Testis (tissue), 3 donors: Measurements from ENCODE around the gene STUM. TPM values are rescaled to one million over a fixed set of nuclear protein-coding genes. Genes with fewer than 3 reads are reported as not detected.

Source experiments
- DNase-seq: peaks from one replicate; pipeline ENCODE4 v3.0.0-alpha.2; 2019
- H3K27ac ChIP-seq, 2 donors: fragments of 200-600 bp; sonication (generic); one replicate each; pipeline ENCODE4 v1.5.1; 2019
- H3K27me3 ChIP-seq: fragments of 200-600 bp; sonication (generic); one replicate; pipeline ENCODE4 v1.5.1; 2019
- H3K36me3 ChIP-seq: fragments of 200-600 bp; sonication (generic); one replicate; pipeline ENCODE4 v1.5.1; 2017; ENCODE audit warnings: low read depth; ENCODE audit errors: missing control alignments
- H3K4me1 ChIP-seq: fragments of 200-600 bp; sonication (generic); one replicate; pipeline ENCODE4 v1.5.1; 2019
- H3K4me3 ChIP-seq, 2 donors: fragments of 200-600 bp; sonication (generic); one replicate each; pipeline ENCODE4 v1.5.1; 2017 to 2019
- H3K9me3 ChIP-seq: fragments of 200-600 bp; sonication (generic); one replicate; pipeline ENCODE4 v1.5.1; 2017
- POLR2A ChIP-seq: fragments of 450-650 bp; IDR thresholded peaks from one replicate; pipeline ENCODE4 v1.6.1; 2017; ENCODE audit warnings: antibody characterized with exemption, mild to moderate bottlenecking, moderate library complexity
- WGBS, 2 donors: methylation state at CpG; one replicate each; pipeline ENCODE4 v1.1.5; 2018; 5-methylcytosine and 5-hydroxymethylcytosine counted together
- intact Hi-C: fragments of 100-400 bp; cut with DNase I; formaldehyde crosslinking; loops from one replicate; pipeline ENCODE4 v1.15.1; 2023; ENCODE audit warnings: low total_unique reads
- polyA plus RNA-seq: library from polyadenylated mRNA; stranded (reverse); fragments of 350-450 nt; fragmentation: Illumina TruSeq; extraction: RNeasy Lipid Tissue Mini Kit (QIAGEN cat#74804); gene quantifications from one replicate; pipeline ENCODE4 v1.2.3, GENCODE V29; 2014; ENCODE audit warnings: low read depth, low replicate concordance; ENCODE audit not compliant: insufficient read depth
- total RNA-seq, 2 donors: library from RNA; depleted of rRNA; stranded (reverse); fragments of >200 nt; gene quantifications; one replicate each; pipeline ENCODE4 v1.2.3, GENCODE V29; 2016
- TF ChIP-seq, protein P1 (sequence below), 3 experiments: fragments of 450-650 bp in 2 of 3; fragments of 200-600 bp in 1 of 3; sonication (generic) in 1 of 3; IDR thresholded peaks; one replicate each; pipeline ENCODE4 v1.5.1; 2016 to 2019; ENCODE audit warnings: antibody characterized with exemption in 3 of 3, mild to moderate bottlenecking in 2 of 3, moderate library complexity in 1 of 3

Gene STUM
- total and polyA plus RNA-seq, 3 donors from 2014 or later = 2.5 to 4.5 (median 3.7) TPM

DNA sequence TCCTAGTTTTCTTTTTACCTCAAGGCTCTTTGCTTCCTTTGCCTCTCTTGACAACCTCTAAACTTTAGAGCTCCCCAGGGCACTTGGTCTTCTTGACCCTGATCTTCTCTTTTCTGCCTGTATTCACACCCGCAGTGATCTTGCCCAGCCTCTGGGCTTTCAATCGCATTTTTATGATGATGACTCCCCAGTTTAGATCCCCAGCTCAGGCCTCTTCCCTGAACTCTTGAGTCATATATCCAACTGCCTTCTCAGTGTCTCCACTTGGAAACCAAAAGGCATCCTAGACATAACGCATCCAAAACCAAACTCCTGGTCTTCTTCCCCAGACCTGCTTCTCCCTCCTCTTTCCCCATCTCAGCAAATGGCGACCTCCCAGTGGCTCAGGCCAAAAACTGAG, 6.5 kb downstream of the STUM start:
- 93 to 97% methylated on average over 4 of the region's 4 CpGs for WGBS, 2 donors
- no peak for TF ChIP-seq POLR2A
- TF ChIP-seq, protein P1, sequence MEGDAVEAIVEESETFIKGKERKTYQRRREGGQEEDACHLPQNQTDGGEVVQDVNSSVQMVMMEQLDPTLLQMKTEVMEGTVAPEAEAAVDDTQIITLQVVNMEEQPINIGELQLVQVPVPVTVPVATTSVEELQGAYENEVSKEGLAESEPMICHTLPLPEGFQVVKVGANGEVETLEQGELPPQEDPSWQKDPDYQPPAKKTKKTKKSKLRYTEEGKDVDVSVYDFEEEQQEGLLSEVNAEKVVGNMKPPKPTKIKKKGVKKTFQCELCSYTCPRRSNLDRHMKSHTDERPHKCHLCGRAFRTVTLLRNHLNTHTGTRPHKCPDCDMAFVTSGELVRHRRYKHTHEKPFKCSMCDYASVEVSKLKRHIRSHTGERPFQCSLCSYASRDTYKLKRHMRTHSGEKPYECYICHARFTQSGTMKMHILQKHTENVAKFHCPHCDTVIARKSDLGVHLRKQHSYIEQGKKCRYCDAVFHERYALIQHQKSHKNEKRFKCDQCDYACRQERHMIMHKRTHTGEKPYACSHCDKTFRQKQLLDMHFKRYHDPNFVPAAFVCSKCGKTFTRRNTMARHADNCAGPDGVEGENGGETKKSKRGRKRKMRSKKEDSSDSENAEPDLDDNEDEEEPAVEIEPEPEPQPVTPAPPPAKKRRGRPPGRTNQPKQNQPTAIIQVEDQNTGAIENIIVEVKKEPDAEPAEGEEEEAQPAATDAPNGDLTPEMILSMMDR (IDR thresholded peaks at IDR 0.05) = no peak
- intact Hi-C loops = no loop called here
- no peaks in the 10 kb centered on the region for H3K9me3 ChIP-seq
- no peaks in the 10 kb centered on the region for H3K36me3 ChIP-seq
- peaks cover 12% of the 10 kb centered on the region for H3K4me1 ChIP-seq
- no peak overlapping the region for H3K4me3 ChIP-seq
- H3K27ac ChIP-seq = no peak overlapping the region
- no peak for DNase-seq
- no peaks in the 10 kb centered on the region for H3K27me3 ChIP-seq

DNA sequence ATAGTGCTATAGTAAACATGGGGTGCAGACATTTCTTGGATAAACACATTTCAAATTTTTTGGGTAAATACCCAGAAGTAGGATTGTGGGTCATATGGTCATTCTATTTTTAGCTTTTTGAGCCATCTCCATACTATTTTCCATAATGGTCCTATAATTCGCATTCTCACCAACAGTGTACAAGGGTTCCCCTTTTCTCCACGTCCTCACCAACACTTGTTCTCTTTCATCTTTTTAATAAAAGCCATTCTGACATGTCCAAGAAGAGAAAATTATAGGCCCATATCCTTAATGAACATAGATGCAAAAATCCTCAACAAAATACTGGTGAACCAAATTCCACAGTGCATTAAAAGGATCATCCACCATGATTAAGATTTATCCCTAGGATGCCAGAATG, 8.9 kb downstream of the STUM start:
- intact Hi-C loops = no loop called here
- Histone ChIP-seq H3K27ac (no peak overlapping the region), H3K4me1 (no peaks in the 10 kb centered on the region), H3K27me3 (no peaks in the 10 kb centered on the region), H3K9me3 (no peaks in the 10 kb centered on the region), H3K36me3 (no peaks in the 10 kb centered on the region), H3K4me3 (no peak overlapping the region)
- DNase-seq = no peak
- TF ChIP-seq, protein P1 (IDR thresholded peaks at IDR 0.05) = no peak
- no peak for TF ChIP-seq POLR2A
- 97 to 99% methylated on average over 2 of the region's 2 CpGs for WGBS, 2 donors

- Histone ChIP-seq H3K36me3 (no peaks in the 10 kb centered on the region), H3K27me3 (no peaks in the 10 kb centered on the region), H3K9me3 (no peaks in the 10 kb centered on the region), H3K27ac (no peak overlapping the region), H3K4me3 (no peak overlapping the region), H3K4me1 (no peaks in the 10 kb centered on the region)
- no peak for TF ChIP-seq POLR2A
- TF ChIP-seq, protein P1 (IDR thresholded peaks at IDR 0.05) = no peak
- intact Hi-C loops = no loop called here
- no peak for DNase-seq
- 70 to 81% methylated on average over 6 of the region's 6 CpGs for WGBS, 2 donors
Measured at GRCh38 chr1:226558036-226558650, 9.6 kb downstream of the STUM start.

GRCh38 chr1:226560243-226560642, 11.7 kb downstream of the STUM start:
- Histone ChIP-seq H3K27me3 (no peaks in the 10 kb centered on the region), H3K4me3 (no peak overlapping the region), H3K27ac (no peak overlapping the region), H3K4me1 (no peaks in the 10 kb centered on the region), H3K9me3 (no peaks in the 10 kb centered on the region), H3K36me3 (no peaks in the 10 kb centered on the region)
- no peak for TF ChIP-seq POLR2A
- TF ChIP-seq, protein P1 (IDR thresholded peaks at IDR 0.05) = no peak
- DNase-seq = no peak
- intact Hi-C loops = no loop called here
- WGBS, 2 donors = 96% methylated on average over 7 of the region's 7 CpGs

DNA sequence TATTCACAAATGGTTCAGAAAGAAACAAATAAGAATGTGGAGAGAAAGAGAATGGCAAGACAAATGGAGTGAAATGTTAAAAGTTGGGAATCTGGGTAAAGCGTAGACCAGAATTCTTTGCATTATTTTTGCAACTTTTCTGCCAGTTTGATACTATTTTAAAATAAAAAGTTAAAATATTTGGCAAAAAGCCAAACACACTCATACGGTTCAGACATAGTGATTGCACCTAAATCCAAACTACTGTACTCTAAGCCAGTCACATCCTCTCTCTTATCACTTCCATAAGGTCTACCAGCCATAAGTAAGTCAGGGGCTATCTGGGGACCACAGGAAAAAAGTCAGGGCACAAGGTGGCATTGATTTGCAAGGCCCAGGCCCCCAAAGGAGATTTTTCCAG, 14.4 kb downstream of the STUM start:
- Histone ChIP-seq H3K27me3 (no peaks in the 10 kb centered on the region), H3K36me3 (no peaks in the 10 kb centered on the region), H3K27ac (no peak overlapping the region), H3K4me1 (peaks cover 4% of the 10 kb centered on the region), H3K4me3 (no peak overlapping the region), H3K9me3 (no peaks in the 10 kb centered on the region)
- intact Hi-C loops = no loop called here
- no peak for DNase-seq
- TF ChIP-seq POLR2A = no peak
- TF ChIP-seq, protein P1 (IDR thresholded peaks at IDR 0.05) = no peak
- WGBS, 2 donors = 46 to 47% methylated on average over 2 of the region's 2 CpGs
